CD4-positive, alpha-beta T cell treated with Interleukin-10 for 1 hour (primary cell): ENCODE measurements around the gene DGCR2.
"Not testable (repeated sequence)": the region's sequence is repeated elsewhere in the genome, so short reads cannot be mapped to it uniquely, and the experiment has no call there.

ENCODE experiments used
- DNase-seq: peaks from one replicate; pipeline ENCODE4 v3.0.0-alpha.2; 2020

Gene DGCR2

DNA sequence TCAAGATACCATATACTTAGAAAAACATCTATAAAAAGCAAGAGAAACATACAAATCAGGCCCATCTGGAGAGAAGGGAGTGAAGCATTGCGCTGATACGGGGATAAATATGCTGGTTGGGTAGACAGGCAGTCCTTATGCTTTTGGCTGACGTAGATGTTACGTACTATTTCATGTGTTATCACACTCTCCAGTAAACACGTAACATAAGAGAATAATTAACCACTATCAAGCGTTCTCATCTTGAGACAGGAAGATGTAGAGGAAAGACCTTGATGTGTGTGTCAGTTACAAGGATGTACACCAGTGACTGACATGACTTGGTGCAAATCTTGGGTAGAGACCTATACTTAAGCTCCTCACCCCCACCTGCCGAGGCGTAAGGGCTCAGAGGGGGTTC is 99.5 kb downstream of the DGCR2 start:
- DNase-seq: peak; percentile 7

DNA sequence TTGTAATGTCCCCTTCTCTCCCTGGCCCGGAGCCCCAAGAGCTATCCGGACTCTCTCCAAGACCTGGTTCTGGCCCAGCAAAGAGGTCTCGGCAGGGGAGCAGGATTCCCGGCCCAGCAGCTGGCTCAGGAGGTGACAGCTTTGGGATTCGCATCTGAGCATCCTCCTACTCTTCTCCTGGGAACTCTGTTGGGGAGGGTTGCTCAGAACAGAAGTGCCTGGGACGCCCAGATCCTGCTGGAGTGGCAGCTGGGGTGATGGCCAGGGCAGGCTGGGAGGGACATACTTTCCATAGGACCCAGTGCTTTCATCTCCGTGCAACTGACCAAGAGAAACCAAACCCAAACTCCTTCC is 102.6 kb downstream of the DGCR2 start:
- DNase-seq: no peak

DNA sequence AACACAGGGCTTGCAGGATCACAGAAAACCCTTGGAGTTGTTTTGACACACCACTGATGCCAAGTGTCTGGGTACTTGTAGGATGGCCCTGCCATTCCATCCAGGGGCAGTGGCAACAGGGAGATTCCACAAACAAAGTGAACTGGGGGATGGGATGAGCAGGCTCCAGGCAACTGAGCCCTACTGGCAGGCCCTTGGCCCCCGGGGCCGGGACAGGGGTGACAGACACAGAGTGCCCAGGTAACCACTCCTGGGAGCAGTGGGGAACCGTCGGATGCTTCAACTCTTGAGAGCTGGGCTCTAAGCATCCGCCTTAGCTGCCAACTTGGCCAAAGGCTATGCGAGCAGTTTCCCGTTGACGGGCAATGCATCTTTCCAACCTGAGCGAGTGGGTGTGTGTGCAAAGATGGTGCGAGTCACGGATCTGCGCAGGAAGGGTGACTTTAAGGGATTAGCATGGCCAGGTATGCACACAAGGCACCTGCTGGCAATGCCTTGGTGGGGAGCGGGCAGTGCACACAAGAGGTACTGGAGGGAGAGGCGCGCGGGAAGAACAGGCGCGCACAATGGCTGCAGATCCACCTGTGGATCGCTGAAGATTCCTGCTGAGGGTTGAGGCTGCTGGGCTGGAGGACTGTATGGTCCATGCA is 103.1 kb downstream of the DGCR2 start:
- DNase-seq: no peak

DNA sequence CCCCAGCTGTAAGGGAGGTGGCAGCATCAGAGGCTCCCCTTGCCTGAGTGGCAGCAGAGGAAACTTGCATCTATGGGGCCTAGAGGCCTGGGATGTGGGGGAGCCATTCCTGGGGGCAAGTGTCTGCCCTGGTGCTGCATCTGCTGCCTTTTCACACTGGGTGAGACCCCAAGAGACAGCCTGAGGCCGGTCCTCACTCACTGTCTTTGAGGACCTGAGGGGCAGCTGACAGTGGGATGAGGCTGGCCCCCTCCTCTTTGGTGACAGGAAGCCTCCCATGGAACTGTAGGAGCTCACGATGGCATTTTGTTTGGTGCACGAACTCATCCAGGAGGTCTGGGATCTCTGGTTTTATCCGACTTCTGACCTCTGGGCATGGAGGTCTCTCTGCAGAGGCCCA is 104.0 kb downstream of the DGCR2 start:
- DNase-seq: no peak

DNA sequence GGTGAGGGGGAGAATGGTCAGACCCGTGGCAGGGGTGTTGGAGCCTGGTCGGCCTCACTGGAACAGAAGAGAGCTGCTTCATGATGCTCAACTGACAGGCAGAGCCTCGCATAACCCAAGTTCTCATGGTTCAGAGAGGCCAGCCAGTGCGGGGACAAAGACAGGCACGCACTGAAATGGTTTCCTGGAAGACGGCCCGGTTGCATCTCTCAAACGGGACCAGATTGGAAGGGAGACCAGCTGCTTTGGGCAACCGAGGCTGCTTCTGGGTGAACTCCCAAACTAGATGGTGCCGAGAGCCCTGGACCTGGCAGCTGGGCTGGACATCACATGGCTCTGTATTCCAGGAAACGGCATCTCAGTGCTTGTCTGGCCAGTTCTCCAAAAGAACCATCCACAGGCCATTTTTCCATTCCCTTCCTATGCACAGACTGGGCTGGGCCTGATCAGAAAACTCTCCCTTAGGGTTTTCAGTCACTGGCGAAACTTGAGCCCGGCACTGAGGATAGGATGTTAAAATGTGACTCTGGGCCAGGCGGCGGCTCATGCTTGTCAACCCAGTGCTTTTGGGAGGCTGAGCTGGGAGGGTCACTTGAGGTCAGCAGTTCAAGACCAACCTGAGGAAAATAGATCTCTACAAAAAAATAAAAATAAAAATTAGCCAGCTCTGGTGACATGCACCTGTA is 106.0 kb downstream of the DGCR2 start:
- no peak for DNase-seq

GRCh38 chr22:19014886-19015285 is 107.3 kb downstream of the DGCR2 start:
- DNase-seq: no peak

DNA sequence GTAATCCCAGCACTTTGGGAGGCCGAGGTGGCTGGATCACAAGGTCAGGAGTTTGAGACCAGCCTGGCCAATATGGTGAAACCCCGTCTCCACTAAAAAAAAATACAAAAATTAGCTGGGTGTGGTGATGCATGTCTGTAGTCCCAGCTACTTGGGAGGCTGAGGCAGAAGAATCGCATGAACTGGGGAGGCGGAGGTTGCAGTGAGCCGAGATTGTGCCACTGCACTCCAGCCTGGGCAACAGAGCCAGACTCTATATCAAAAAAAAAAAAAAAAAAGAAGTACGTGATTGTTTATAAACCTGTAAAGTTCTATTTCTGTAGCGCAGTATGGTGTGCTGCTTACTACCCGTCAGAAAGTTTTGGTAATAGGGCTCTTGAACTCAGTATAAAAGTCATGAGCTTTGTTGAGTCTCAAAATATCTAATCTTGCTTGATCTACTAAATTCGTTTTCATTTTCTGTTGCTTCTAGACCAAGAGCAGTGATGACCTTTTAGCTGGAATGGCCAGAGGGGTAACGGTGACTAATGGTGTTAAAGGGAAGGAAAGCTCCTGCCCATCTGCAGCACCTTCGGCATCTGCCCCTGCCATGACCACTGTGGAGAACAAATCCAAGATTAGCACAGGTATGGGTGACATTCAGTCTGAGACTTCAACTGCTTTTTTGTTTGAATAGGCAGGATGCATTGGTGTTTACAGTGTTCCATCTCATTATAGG is 108.2 kb downstream of the DGCR2 start:
- DNase-seq: not testable (repeated sequence)

GRCh38 chr22:19013411-19013810 is 108.8 kb downstream of the DGCR2 start:
- DNase-seq: not testable (repeated sequence)

DNA sequence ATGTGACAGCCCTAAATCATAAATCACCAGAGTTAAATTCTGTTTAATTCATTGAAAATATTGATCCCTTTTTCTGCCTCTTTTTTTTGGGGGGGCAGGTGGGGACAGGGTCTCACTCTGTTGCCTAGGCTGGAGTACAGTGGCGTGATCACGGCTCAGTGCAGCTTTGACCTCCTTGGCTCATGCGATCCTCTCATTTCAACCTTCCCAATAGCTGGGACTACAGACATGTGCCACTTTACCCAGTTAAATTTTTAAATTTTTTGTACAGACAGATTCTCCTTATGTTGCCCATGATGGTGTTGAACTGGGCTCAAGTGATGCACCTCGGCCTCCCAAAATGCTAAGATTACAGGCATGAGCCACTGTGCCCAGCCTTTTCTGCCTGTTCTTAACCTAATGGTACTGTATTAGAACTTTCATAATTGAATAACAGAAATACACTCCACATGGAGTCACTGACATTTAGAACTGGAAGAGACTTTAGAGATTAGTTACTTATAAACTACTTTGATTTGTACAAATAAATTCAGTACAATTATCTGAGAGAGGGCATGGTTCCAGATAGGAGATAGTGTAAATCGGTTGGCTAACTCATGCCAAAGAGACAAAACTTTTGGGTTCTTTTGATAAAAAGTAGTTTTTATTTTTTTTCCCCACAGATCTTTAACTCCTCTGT is 109.8 kb downstream of the DGCR2 start:
- DNase-seq: no peak

GRCh38 chr22:19011611-19012010 is 110.6 kb downstream of the DGCR2 start:
- DNase-seq: not testable (repeated sequence)

- DNase-seq: no peak
These were observed 111.1 kb downstream of the DGCR2 start for GRCh38 chr22:19011075-19011474.

DNA sequence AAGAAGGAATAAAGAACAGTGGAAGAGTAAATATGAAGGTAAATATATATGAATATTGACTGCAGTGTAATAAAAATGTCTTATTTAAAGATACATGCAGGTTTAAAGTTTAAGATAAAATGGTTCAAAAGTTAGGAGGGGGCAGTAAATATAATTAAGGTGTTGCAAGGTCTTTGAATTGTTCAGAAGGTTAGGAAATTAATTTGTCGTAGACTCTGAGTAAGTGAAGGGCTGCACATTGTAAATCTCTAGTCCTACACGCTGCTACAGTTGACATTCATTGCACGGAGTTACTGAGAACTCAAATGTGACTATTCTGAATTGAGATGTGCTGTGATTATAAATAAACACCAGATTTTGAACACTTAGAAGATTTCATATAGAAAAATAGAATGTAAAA is 116.3 kb downstream of the DGCR2 start:
- DNase-seq: no peak

- DNase-seq: no peak
These were observed 117.7 kb downstream of the DGCR2 start for GRCh38 chr22:19004471-19004870.

DNA sequence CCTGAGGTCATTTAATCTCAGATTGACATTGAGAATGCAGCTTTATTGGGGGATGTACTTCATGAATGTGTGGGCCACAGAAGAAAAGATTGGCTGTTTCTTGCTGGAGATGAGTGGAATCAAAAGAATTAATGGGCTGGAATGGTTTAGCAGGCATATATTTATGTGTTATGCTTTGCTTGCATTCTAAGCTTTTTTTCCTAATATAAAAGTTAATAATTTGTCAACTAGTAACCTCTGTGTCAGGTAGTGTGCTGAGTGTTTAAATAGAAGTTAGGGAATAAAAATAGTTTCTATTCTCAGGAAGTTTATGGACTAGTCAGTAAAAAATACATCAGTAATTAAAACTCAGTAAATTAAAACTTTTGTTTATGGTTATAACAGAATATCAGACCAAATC is 118.7 kb downstream of the DGCR2 start:
- no peak for DNase-seq

- DNase-seq: no peak
These were observed 119.6 kb downstream of the DGCR2 start for GRCh38 chr22:19002684-19003038.

DNA sequence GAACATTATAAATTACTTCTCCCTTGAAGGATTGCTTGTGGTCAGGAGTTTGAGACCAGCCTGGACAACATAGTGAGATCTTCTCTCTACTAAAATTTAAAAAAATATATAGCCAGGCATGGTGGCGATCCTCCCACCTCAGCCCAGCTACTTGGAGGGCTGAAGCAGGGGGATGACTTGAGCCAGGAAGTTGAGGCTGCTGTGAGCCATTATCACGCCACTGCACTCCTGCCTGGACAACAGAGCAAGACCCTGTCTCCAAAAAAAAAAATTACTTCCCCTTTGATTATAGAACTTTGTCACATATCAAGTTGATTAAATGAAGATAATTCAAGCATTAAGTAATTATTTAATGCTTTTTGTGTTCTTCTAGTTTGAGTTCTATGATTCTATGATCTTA is 121.0 kb downstream of the DGCR2 start:
- DNase-seq: no peak

DNA sequence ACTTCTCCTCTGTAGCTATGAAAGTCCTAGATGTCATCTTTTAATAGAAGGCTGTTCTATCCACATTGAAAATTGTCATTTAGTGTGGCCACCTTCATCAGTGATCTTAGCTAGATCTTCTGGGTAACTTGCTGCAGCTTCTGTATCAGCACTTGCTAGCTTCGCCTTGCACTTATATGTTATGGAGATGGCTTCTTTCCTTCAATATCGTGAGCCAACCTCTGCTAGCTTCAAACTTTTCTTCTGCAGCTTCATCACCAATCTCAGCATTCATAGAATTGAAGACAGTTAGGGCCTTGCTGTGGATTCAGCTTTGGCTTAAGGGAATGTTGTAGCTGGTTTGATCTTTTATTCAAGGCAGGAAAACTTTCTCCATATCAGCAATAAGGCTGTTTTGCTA is 122.1 kb downstream of the DGCR2 start:
- not testable (repeated sequence) for DNase-seq

DNA sequence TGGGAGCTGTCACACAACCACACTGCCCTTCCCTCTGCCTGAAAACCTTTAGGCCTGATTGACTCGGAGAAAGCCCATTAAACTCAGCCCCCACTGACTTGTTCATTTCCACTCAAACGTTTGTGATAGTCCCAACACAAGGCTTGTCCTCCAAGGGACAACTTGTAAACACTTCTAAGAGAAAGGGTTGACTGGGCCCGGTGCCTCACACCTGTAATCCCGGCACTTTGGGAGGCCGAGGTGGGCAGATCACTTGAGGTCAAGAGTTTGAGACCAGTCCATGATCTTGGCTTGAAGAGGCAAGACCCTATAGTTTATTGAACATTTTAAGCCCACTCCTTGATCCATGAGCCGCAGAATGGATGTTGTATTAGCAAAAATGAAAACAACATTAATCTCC is 122.8 kb downstream of the DGCR2 start:
- DNase-seq: no peak

DNA sequence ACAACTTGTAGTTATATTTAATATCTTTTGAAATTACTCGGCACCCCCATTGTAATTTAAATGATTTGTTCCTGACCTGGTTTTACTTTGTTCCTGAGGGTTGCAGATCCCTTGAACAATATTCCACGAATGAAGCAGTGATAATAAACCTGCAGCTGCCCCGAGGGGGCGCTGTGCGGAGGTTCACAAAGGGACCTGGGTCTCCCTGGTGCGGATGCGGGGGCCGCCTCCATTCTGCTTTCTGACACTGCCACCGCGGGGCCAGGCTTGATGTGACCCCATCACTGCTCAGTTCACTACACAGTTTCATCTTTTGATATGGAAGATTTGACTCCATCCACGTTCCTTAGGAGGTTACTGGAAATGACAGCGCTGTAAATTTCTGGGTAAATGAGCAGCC is 123.2 kb downstream of the DGCR2 start:
- DNase-seq: peak; percentile 4

DNA sequence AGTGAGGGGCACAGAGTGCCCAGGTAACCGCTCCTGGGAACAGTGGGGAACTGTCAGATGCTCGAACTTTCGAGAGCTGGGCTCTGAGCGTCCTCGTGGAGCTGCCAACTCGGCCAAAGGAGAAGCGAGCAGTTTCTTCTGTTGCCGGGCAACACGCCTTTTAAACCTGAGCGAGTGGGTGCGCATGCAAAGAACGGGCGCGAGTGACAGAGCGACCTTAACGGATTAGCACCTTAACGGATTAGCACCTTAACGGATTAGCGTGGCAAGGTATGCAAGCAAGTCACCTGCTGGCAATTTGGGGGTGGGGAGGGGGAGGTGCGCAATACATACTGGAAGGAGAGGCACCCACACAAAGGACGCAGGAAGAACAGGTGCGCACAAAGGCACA is 124.3 kb downstream of the DGCR2 start:
- no peak for DNase-seq

GRCh38 chr22:18997306-18997924 is 124.8 kb downstream of the DGCR2 start:
- DNase-seq: no peak

GRCh38 chr22:18996376-18996900 is 125.8 kb downstream of the DGCR2 start:
- DNase-seq: no peak

GRCh38 chr22:18995327-18995711 is 126.9 kb downstream of the DGCR2 start:
- DNase-seq: no peak
